Ramos (cell line): ENCODE results near the gene TSPAN7.

ENCODE experiments used
- in situ Hi-C: fragments of 300-500 bp; cut with MboI; formaldehyde crosslinking; loops from one replicate; pipeline ENCODE4 v1.14.3; 2022; ENCODE audit warnings: low sequenced_read_pairs; ENCODE audit not compliant: unreplicated experiment

TSPAN7 gene

GRCh38 chrX:38639730-38640129 lies 78.4 kb downstream of the TSPAN7 start:
- in situ Hi-C loops: no loop called here

- in situ Hi-C loops: no loop called here
These were observed 79.9 kb downstream of the TSPAN7 start for GRCh38 chrX:38641197-38641596.

- in situ Hi-C loops: no loop called here
These were observed 82.6 kb downstream of the TSPAN7 start for GRCh38 chrX:38643903-38644302.

GRCh38 chrX:38646129-38646528 lies 84.8 kb downstream of the TSPAN7 start:
- in situ Hi-C loops: no loop called here

GRCh38 chrX:38649221-38649620 lies 87.9 kb downstream of the TSPAN7 start:
- in situ Hi-C loops: no loop called here

- in situ Hi-C loops: no loop called here
These were observed 88.6 kb downstream of the TSPAN7 start for GRCh38 chrX:38649674-38650647.

GRCh38 chrX:38651625-38652601 lies 90.6 kb downstream of the TSPAN7 start:
- in situ Hi-C loops: no loop called here

GRCh38 chrX:38652934-38653442 lies 91.6 kb downstream of the TSPAN7 start:
- in situ Hi-C loops: no loop called here

- in situ Hi-C loops: no loop called here
These were observed 93.0 kb downstream of the TSPAN7 start for GRCh38 chrX:38654302-38654701.

- in situ Hi-C loops: no loop called here
These were observed 95.1 kb downstream of the TSPAN7 start for GRCh38 chrX:38656350-38656915.

GRCh38 chrX:38657562-38657961 lies 96.2 kb downstream of the TSPAN7 start:
- in situ Hi-C loops: no loop called here

GRCh38 chrX:38660395-38661102 lies 99.2 kb downstream of the TSPAN7 start:
- in situ Hi-C loops: no loop called here

GRCh38 chrX:38661103-38661441 lies 99.7 kb downstream of the TSPAN7 start:
- in situ Hi-C loops: no loop called here

GRCh38 chrX:38661561-38661960 lies 100.2 kb downstream of the TSPAN7 start:
- in situ Hi-C loops: no loop called here

GRCh38 chrX:38662640-38663039 lies 101.3 kb downstream of the TSPAN7 start:
- in situ Hi-C loops: no loop called here

- in situ Hi-C loops: no loop called here
These were observed 102.9 kb downstream of the TSPAN7 start for GRCh38 chrX:38664285-38664684.

- in situ Hi-C loops: no loop called here
These were observed 105.6 kb downstream of the TSPAN7 start for GRCh38 chrX:38666909-38667308.

GRCh38 chrX:38668771-38669170 lies 107.4 kb downstream of the TSPAN7 start:
- in situ Hi-C loops: no loop called here

- in situ Hi-C loops: no loop called here
These were observed 108.1 kb downstream of the TSPAN7 start for GRCh38 chrX:38669428-38669827.

- in situ Hi-C loops: no loop called here
These were observed 111.3 kb downstream of the TSPAN7 start for GRCh38 chrX:38672646-38673045.
